ENCODE measurements around the gene KCNC3.

The KCNC3 gene

GRCh38 chr19:50293263-50294004, 35.7 kb downstream of the KCNC3 start:
- H3K9me3 ChIP-seq (ENCODE audit: control insufficient read depth, insufficient read depth, low read length) = no peaks in the 10 kb centered on the region
- no peak overlapping the region for H3K9ac ChIP-seq (ENCODE audit: low read depth, low read length)
- peaks cover 26% of the 10 kb centered on the region; the same call in 1 of the 2 replicates for H3K4me1 ChIP-seq (ENCODE audit: insufficient read depth, low read length)
- no peaks in the 10 kb centered on the region for H3K36me3 ChIP-seq (ENCODE audit: insufficient read depth, low read length)

DNA sequence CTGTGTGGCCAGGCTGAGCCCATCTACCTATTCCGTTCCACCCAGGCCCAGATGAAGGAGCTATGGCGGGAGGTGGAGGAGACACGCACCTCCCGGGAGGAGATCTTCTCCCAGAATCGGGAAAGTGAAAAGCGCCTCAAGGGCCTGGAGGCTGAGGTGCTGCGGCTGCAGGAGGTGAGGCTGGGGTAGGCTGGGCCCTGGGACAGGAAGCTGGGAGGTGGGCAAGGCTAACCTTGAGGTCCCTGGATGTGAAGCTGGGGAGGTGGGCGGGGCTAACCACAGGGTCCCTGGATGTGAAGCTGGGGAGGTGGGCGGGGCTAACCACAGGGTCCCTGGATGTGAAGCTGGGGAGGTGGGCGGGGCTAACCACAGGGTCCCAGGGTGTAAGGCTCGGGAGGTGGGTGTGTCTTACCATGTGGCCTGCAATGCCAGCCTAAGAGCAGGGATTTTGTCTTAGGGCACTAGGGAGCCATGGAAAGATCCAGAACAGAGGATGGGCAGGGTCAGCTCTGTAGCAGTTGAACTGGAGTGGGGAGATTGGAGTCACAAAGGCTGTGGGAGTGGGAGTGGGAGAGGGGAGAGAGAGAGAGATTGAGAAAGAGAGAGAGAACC, 36.9 kb downstream of the KCNC3 start:
- peaks cover 26% of the 10 kb centered on the region; the same call in 1 of the 2 replicates for H3K4me1 ChIP-seq (ENCODE audit: insufficient read depth, low read length)
- H3K9ac ChIP-seq (ENCODE audit: low read depth, low read length) = peak overlapping the region; percentile 24; the same call in 1 of the 2 replicates
- no peaks in the 10 kb centered on the region; the same call in 1 of the 2 replicates for H3K36me3 ChIP-seq (ENCODE audit: insufficient read depth, low read length)
- no peaks in the 10 kb centered on the region for H3K9me3 ChIP-seq (ENCODE audit: control insufficient read depth, insufficient read depth, low read length)

DNA sequence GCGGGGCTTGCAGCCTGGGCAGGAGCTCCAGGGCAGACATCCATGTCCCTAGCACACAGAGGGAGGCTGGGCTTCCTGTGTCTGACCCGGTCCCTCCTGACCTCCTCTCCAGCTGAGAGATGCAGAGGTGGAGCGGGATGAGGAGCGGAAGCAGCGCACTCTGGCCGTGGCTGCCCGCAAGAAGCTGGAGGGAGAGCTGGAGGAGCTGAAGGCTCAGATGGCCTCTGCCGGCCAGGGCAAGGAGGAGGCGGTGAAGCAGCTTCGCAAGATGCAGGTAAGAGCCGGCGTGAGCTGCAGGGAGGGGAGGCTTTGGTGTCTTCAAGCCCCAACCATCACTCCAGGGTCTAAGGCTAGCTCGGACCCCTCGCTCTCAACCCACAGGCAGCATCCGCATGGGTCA, 38.4 kb downstream of the KCNC3 start:
- no peak overlapping the region for H3K9ac ChIP-seq (ENCODE audit: low read depth, low read length)
- H3K9me3 ChIP-seq (ENCODE audit: control insufficient read depth, insufficient read depth, low read length) = peaks cover 3% of the 10 kb centered on the region; the same call in 1 of the 2 replicates
- peaks cover 4% of the 10 kb centered on the region; the same call in 1 of the 2 replicates for H3K36me3 ChIP-seq (ENCODE audit: insufficient read depth, low read length)
- H3K4me1 ChIP-seq (ENCODE audit: insufficient read depth, low read length) = peaks cover 26% of the 10 kb centered on the region; the same call in 1 of the 2 replicates

DNA sequence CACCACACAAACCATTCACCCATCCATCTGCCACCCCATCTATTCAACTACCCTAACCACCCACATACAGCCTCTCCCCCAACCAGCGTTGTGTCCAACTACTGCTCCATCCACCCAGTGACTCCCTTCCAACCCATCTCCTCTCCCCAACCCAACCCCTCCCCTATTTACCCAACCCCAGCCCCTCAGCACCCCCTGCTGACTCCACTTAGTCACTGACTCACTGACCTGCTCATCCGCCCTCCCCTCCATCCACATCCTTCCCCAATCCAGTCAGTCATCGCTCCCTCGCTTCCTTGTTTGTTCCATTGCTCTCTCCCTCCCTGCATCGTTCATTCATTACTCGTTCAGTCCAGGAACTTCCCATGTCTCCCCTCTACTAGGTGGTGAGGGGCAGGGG, 39.2 kb downstream of the KCNC3 start:
- Histone ChIP-seq H3K36me3 (ENCODE audit: insufficient read depth, low read length) (peaks cover 4% of the 10 kb centered on the region; the same call in 1 of the 2 replicates), H3K9me3 (ENCODE audit: control insufficient read depth, insufficient read depth, low read length) (peaks cover 3% of the 10 kb centered on the region; the same call in 1 of the 2 replicates), H3K4me1 (ENCODE audit: insufficient read depth, low read length) (peaks cover 26% of the 10 kb centered on the region; the same call in 1 of the 2 replicates), H3K9ac (ENCODE audit: low read depth, low read length) (no peak overlapping the region; the same call in 1 of the 2 replicates)

- Histone ChIP-seq H3K9me3 (ENCODE audit: control insufficient read depth, insufficient read depth, low read length) (peaks cover 3% of the 10 kb centered on the region; the same call in 1 of the 2 replicates), H3K4me1 (ENCODE audit: insufficient read depth, low read length) (peaks cover 26% of the 10 kb centered on the region; the same call in 1 of the 2 replicates), H3K36me3 (ENCODE audit: insufficient read depth, low read length) (peaks cover 4% of the 10 kb centered on the region; the same call in 1 of the 2 replicates), H3K9ac (ENCODE audit: low read depth, low read length) (no peak overlapping the region)
These were observed 40.2 kb downstream of the KCNC3 start for GRCh38 chr19:50288954-50289353.

GRCh38 chr19:50287331-50287730, 41.8 kb downstream of the KCNC3 start:
- Histone ChIP-seq H3K36me3 (ENCODE audit: insufficient read depth, low read length) (peaks cover 4% of the 10 kb centered on the region; the same call in 1 of the 2 replicates), H3K4me1 (ENCODE audit: insufficient read depth, low read length) (peaks cover 12% of the 10 kb centered on the region; the same call in 1 of the 2 replicates), H3K9ac (ENCODE audit: low read depth, low read length) (no peak overlapping the region), H3K9me3 (ENCODE audit: control insufficient read depth, insufficient read depth, low read length) (peaks cover 3% of the 10 kb centered on the region; the same call in 1 of the 2 replicates)

- Histone ChIP-seq H3K9me3 (ENCODE audit: control insufficient read depth, insufficient read depth, low read length) (peaks cover 3% of the 10 kb centered on the region; the same call in 1 of the 2 replicates), H3K9ac (ENCODE audit: low read depth, low read length) (no peak overlapping the region), H3K36me3 (ENCODE audit: insufficient read depth, low read length) (peaks cover 4% of the 10 kb centered on the region; the same call in 1 of the 2 replicates), H3K4me1 (ENCODE audit: insufficient read depth, low read length) (peaks cover 6% of the 10 kb centered on the region; the same call in 1 of the 2 replicates)
These were observed 42.7 kb downstream of the KCNC3 start for GRCh38 chr19:50286443-50286842.

- H3K9ac ChIP-seq (ENCODE audit: low read depth, low read length) = no peak overlapping the region
- H3K4me1 ChIP-seq (ENCODE audit: insufficient read depth, low read length) = peaks cover 6% of the 10 kb centered on the region; the same call in 1 of the 2 replicates
- H3K9me3 ChIP-seq (ENCODE audit: control insufficient read depth, insufficient read depth, low read length) = peaks cover 3% of the 10 kb centered on the region; the same call in 1 of the 2 replicates
- H3K36me3 ChIP-seq (ENCODE audit: insufficient read depth, low read length) = peaks cover 4% of the 10 kb centered on the region; the same call in 1 of the 2 replicates
These were observed 43.3 kb downstream of the KCNC3 start for GRCh38 chr19:50285833-50286232.

GRCh38 chr19:50281491-50281890, 47.7 kb downstream of the KCNC3 start:
- peaks cover 3% of the 10 kb centered on the region; the same call in 1 of the 2 replicates for H3K9me3 ChIP-seq (ENCODE audit: control insufficient read depth, insufficient read depth, low read length)
- H3K9ac ChIP-seq (ENCODE audit: low read depth, low read length) = no peak overlapping the region
- no peaks in the 10 kb centered on the region for H3K36me3 ChIP-seq (ENCODE audit: insufficient read depth, low read length)
- no peaks in the 10 kb centered on the region for H3K4me1 ChIP-seq (ENCODE audit: insufficient read depth, low read length)

GRCh38 chr19:50280983-50281382, 48.2 kb downstream of the KCNC3 start:
- H3K4me1 ChIP-seq (ENCODE audit: insufficient read depth, low read length) = no peaks in the 10 kb centered on the region
- no peak overlapping the region for H3K9ac ChIP-seq (ENCODE audit: low read depth, low read length)
- no peaks in the 10 kb centered on the region; the same call in 1 of the 2 replicates for H3K9me3 ChIP-seq (ENCODE audit: control insufficient read depth, insufficient read depth, low read length)
- H3K36me3 ChIP-seq (ENCODE audit: insufficient read depth, low read length) = no peaks in the 10 kb centered on the region

DNA sequence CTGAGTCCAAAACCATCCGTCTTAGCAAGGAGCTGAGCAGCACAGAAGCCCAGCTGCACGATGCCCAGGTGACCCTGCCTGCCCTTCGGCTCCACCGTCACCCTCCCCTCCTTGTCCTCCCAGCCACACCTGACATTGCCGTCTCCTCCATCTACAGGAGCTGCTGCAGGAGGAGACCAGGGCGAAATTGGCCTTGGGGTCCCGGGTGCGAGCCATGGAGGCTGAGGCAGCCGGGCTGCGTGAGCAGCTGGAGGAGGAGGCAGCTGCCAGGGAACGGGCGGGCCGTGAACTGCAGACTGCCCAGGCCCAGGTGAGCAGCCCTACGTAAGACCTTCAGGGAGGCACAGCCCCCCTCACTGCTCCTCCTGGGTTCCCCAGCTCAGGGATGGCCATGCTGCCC, 49.1 kb downstream of the KCNC3 start:
- H3K4me1 ChIP-seq (ENCODE audit: insufficient read depth, low read length) = no peaks in the 10 kb centered on the region
- H3K9ac ChIP-seq (ENCODE audit: low read depth, low read length) = no peak overlapping the region
- no peaks in the 10 kb centered on the region for H3K36me3 ChIP-seq (ENCODE audit: insufficient read depth, low read length)
- no peaks in the 10 kb centered on the region; the same call in 1 of the 2 replicates for H3K9me3 ChIP-seq (ENCODE audit: control insufficient read depth, insufficient read depth, low read length)

DNA sequence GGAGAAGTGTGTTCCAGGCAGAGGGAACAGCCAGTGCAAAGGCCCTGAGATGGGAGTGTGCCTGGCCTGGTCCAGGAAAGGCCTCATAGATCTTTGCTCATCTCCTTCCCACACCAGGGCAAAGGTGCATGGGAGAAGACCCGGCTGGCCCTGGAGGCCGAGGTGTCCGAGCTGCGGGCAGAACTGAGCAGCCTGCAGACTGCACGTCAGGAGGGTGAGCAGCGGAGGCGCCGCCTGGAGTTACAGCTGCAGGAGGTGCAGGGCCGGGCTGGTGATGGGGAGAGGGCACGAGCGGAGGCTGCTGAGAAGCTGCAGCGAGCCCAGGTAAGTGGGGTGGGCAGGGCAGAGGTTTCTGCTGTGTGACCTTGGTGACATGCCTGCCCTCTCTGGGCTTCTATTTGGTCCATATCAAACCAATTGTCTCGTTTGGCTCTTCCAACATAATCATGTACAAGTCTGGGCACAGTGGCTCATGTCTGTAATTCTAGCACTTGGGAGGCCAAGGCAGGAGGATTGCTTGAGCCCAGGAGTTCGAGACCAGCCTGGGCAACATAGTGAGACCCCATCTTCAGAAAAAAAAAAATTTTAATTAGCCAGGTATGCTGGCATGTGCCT, 51.1 kb downstream of the KCNC3 start:
- Histone ChIP-seq H3K4me1 (ENCODE audit: insufficient read depth, low read length) (no peaks in the 10 kb centered on the region), H3K9me3 (ENCODE audit: control insufficient read depth, insufficient read depth, low read length) (no peaks in the 10 kb centered on the region), H3K9ac (ENCODE audit: low read depth, low read length) (no peak overlapping the region), H3K36me3 (ENCODE audit: insufficient read depth, low read length) (no peaks in the 10 kb centered on the region)

- no peaks in the 10 kb centered on the region for H3K9me3 ChIP-seq (ENCODE audit: control insufficient read depth, insufficient read depth, low read length)
- H3K9ac ChIP-seq (ENCODE audit: low read depth, low read length) = no peak overlapping the region
- no peaks in the 10 kb centered on the region for H3K4me1 ChIP-seq (ENCODE audit: insufficient read depth, low read length)
- H3K36me3 ChIP-seq (ENCODE audit: insufficient read depth, low read length) = no peaks in the 10 kb centered on the region
These were observed 52.7 kb downstream of the KCNC3 start for GRCh38 chr19:50276370-50277063.
